EL (cell line): ENCODE results near the gene OR2H1.
"Not testable (repeated sequence)": the region's sequence is repeated elsewhere in the genome, so short reads cannot be mapped to it uniquely, and the experiment has no call there.

Source experiments
- DNase-seq: peaks from one replicate; pipeline ENCODE4 v3.0.0-alpha.2; 2016

The OR2H1 gene

DNA sequence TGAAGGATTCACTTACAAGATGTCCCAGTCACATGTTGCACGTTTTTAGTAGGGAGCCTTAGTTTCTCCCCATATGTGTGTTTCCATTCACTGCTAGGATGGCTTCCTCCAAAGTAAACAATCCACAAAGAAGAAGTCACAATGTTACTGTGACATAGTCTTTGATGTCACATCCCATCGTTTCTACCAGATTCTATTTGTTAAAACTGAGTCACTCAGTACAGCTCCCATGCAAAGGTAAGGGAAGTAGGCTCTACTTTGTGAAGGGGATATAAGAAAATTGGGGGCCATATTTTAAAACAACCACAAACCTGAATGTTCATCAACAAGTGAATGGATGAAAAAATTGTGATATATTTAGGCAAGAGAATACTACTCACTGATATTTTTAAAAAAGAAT is at the start of gene OR2H1, which contains the start of gene OR11A1:
Gene OR2H1 (plus strand): TSS at position 185 of the 400 bp plus-strand sequence. CDS start 4,615 bp downstream, outside the sequence.
Gene OR11A1 (minus strand): TSS at position 101 of the 400 bp plus-strand sequence. CDS start 29,430 bp downstream, outside the sequence.
- no peak for DNase-seq

GRCh38 chr6:29414588-29414987 is 42.4 kb upstream of the OR2H1 start, which contains the start of gene OR12D1:
OR12D1 (plus strand) TSS chr6:29414928.
- DNase-seq, result peak; percentile 21

DNA sequence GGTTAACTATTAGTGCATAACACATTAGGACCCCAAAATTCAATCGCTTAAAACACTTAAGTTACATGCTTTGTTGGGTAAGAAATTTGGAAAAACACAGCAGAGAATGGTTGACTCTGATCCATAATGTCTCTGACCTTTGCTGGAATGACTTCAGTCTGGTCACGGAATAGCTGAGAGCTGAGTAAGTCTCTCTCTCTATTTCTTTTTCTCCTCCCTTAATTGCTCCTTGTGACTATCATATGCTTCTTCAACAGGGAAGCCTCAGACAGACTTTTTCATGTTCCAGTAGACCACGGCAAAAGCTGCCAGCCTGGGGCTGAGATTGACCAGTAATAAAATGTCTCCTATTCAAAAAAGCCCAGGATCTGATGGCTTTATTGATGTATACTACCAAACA is 37.4 kb upstream of the OR2H1 start:
- peak; percentile 72 for DNase-seq

GRCh38 chr6:29424168-29424567 is 32.8 kb upstream of the OR2H1 start:
- peak; percentile 13 for DNase-seq

GRCh38 chr6:29424575-29424974 is 32.4 kb upstream of the OR2H1 start:
- peak; percentile 26 for DNase-seq

GRCh38 chr6:29425075-29425474 is 31.9 kb upstream of the OR2H1 start:
- no peak for DNase-seq

DNA sequence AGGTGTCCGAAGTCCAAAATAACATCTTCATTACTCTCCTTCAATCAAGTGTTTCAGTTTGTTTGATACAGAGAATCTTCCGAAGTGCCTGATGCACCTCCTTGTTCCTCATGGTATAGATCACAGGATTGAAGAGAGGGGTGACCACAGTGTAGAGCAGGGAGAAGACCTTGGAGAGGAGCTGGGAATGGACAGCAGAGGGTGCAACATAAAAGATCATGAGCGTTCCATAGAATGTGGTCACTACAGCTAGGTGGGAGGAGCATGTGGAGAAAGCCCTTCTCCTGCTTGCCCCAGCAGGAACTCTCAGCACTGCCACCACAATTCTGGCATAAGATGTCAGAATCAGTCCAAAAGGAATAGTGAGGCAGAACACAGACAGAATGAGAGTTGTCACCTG is 30.3 kb upstream of the OR2H1 start:
- DNase-seq, result peak; percentile 38

DNA sequence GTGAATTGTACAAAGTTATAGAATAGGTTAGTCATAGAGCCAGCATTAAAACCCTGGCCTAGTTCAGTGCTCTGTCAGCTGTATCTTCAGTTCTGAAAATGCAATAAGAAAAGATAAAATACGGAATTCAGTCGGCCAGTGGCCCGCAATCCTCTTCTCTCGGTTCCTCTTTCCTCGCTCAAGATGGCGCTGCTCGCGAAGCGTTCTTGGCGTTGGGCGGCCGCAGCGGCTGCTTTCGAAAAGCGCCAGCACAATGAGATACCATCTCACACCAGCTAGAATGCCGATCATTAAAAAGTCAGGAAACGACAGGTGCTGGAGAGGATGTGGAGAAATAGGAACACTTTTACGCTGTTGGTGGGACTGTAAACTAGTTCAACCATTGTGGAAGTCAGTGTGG is 20.2 kb upstream of the OR2H1 start:
- DNase-seq, result not testable (repeated sequence)

DNA sequence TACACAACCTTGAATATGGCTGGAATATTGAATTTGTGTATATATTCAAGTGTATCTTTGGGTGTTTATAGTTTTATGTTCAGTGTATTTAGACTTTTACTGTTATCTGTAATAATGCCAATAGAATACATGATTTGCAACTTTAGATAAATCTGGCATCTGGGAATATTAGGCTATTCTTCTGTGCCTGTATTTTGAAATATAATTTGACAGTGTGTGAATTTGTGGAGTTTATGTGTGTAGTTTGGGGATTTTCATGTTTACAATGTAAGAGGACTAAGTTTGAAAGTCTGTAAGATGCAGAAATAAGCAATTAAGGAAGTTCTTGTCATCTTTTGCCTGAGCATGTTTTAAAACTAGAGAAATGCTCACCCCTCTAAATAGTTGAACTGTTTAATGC is 17.9 kb upstream of the OR2H1 start, which contains the start of gene OR10C1:
Gene OR10C1 (plus strand): TSS at position 301 of the 400 bp plus-strand sequence. CDS start 710 bp downstream, outside the sequence.
- DNase-seq, result no peak

DNA sequence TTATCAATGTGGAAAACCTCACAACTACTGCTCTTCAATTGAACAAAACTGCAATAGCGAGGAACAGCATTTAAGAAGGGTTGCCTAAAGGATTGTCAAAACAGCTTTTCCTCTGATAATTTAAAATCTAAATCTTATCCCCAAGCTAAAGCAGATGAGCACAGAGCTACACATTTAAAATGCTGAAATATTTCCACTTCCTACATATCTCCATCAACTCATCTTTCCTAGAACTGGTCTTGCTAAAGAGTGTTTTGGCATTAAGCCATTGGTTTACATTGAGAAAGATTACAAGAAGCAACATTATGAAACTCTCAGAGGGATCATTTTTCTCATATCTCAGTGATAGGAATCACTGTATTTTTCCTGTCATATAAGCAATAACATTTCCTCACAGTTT is 14.2 kb upstream of the OR2H1 start:
- no peak for DNase-seq

DNA sequence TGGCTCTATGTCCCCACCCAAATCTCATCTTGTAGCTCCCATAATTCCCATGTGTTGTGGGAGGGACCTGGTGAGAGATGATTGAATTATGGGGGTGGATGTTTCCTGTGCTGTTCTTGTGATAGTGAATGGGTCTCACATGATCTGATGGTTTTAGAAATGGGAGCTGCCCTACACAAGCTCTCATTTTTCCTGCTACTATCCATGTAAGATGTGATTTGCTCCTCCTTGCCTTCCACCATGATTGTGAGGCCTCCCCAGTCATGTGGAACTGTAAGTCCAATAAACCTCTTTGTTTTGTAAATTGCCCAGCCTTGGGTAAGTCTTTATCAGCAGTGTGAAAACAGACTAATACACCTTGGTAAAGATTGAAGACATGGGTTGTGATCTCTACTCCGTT is 12.9 kb upstream of the OR2H1 start:
- not testable (repeated sequence) for DNase-seq

DNA sequence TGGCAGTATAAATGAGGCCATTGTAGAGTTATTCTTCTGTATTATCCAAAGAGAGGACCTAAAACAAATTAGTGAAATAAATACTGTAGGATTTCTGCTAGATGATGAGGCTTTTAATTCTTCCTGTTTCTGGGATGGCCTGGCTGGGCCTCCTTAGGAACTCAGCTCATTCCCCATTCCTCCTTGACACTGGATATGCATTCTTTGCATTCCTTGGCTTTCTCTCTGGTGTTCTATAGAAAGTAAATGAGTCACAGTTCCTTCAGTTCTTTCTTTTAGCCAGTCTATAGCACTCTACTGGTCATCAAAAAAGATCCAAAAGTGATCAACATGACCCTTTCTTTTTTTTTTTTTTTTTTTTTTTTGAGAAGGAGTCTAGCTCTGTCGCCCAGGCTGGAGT is 9.3 kb upstream of the OR2H1 start:
- DNase-seq, result peak; percentile 91

GRCh38 chr6:29451471-29452193 is 5.3 kb upstream of the OR2H1 start:
- peak; percentile 91 for DNase-seq

- DNase-seq, result no peak
Observed at GRCh38 chr6:29461021-29461814, 4.3 kb downstream of the OR2H1 start.

GRCh38 chr6:29462022-29462421 is 5.1 kb downstream of the OR2H1 start:
- DNase-seq, result no peak

DNA sequence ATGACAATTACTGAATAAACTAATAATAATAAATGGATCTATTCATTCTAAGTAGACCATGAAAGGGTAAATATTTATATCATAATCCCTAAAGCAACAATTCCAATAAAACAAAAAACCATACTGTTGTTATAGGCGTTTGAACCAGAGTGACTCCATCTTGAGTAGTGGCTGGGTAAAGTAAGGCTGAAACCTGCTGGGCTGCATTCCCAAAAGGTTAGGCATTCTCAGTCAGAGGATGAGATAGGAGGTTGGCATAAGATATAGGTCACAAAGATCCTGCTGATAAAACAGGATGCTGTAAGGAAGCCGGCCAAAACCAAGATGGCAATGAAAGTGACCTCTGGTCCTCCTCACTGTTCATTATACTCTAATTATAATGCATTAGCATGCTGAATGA is 8.3 kb downstream of the OR2H1 start:
- no peak for DNase-seq

DNA sequence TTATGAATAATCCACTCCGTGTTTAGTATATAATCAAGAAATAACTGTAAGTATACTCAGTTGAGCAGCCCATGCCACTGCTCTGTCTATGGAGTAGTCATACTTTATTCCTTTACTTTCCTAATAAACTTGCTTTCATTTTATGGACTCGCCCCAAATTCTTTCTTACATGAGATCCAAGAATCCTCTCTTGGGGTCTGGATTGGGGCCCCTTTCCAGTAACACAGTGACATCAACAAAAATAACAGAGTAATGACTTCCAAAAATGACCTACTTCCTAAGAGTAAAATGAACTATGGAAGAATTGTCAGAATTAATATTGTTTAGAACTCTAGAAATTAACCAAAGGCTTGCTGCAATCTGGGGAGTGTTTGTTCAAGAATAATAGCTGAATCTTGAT is 8.8 kb downstream of the OR2H1 start:
- no peak for DNase-seq

GRCh38 chr6:29466241-29466640 is 9.3 kb downstream of the OR2H1 start:
- no peak for DNase-seq

GRCh38 chr6:29474996-29475395 is 18.0 kb downstream of the OR2H1 start:
- DNase-seq, result peak; percentile 31

DNA sequence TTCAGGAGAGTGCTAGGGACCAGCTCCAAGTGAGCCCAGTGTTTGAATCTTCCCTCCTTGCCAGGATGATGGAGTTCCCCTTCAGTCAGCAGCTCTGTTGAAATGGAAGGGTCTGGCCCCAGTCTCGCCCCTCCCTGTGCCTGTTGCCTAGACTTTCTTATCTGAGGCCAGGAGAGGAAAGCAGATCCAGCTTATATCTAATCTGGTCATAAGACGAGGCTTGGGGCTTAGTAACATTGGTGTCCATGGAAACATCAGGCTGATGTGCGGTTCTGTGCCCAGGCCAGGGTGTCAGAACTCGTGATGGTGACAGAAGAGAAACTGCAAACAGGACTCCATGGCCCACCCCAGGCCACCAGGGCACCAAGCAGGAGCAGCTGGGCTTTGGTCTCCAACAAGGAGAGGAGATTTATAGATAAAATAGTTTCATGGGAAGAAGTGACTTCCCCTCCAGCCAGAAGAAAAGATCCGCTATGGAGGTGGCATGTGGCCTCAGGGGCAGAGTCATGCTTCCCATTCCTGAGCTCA is 21.0 kb downstream of the OR2H1 start:
- DNase-seq, result no peak

DNA sequence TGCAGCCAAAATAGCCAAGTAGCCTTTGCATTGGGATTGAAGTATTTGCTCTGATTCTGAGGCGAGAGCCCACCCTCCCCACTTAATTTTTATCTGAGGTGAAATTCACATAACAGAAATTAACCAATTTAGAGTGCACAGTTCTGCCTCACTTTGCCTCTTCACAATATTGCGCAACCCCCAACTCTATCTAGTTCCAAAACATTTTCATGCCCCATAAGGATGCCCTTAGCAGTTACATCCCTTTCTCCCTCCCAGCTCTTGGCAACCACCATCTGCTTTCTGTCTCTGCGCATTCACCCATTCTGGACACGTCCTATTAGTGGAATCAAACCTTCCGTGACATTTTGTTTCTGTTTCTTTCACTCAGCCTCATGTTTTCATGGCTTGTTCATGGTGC is 21.8 kb downstream of the OR2H1 start:
- no peak for DNase-seq

DNA sequence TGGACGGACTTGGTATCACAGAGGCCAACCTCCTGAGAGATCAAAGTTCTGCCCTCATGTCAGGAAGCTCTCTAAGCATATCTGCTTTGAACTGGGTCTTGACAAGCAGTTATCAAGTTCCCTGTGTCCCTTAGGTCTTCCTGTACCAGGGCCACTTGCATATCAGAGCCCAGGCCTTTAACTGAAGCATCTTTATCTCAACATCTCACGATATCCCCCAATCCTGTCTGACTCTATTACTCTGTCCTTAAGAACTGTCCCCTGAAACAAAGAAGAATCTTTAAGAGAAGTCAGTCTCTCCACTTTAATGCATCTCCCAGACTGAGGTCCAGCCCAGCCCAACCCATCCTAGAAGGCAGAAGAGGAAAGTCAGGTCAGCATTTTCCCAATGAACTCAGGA is 22.6 kb downstream of the OR2H1 start:
- DNase-seq, result no peak

DNA sequence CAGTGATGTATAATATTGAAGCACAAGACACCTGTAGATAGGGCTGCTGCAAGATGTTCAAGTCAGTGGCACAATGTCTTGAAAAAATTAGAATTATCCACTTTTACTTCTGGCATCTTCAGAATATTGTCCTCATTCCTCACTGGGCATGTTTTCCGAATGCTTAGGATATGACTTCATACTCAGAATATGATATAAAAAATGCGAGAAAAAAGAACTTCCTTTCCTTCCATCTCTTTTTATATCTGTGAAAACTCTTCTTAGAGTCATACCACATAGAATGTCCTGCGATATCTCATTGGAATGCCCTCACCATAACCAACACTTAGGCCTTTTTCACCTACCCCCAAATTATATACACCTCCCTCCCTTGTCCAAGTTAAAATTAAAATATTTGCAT is 26.2 kb downstream of the OR2H1 start:
- DNase-seq, result peak; percentile 72

- no peak for DNase-seq
Observed at GRCh38 chr6:29483735-29484134, 26.8 kb downstream of the OR2H1 start.
